Lower leg skin (tissue), 4 donors: Measurements from ENCODE around the gene DGKQ. TPM values are rescaled to one million over a fixed set of nuclear protein-coding genes. Genes with fewer than 3 reads are reported as not detected.
"Not testable (repeated sequence)": the region's sequence is repeated elsewhere in the genome, so short reads cannot be mapped to it uniquely, and the experiment has no call there.

Experiments used
- DNase-seq, 2 donors: peaks; one replicate each; pipeline ENCODE4 v3.0.0-alpha.2; 2019; ENCODE audit warnings: low spot score in 2 of 2
- H3K4me3 ChIP-seq: fragments of 200-600 bp; sonication (generic); 2 replicates; pipeline ENCODE4 v1.5.1; 2017; ENCODE audit warnings: mild to moderate bottlenecking, low read depth; ENCODE audit not compliant: poor library complexity, severe bottlenecking
- POLR2A ChIP-seq, 2 donors: fragments of 450-650 bp; IDR thresholded peaks; one replicate each; pipeline ENCODE4 v1.6.1; 2016 to 2017; ENCODE audit warnings: antibody characterized with exemption in 2 of 2, mild to moderate bottlenecking in 1 of 2, moderate library complexity in 1 of 2
- WGBS, 2 donors: methylation state at CpG; one replicate each; pipeline ENCODE4 v1.1.5; 2018; 5-methylcytosine and 5-hydroxymethylcytosine counted together
- intact Hi-C: fragments of 100-400 bp; cut with DNase I; formaldehyde crosslinking; loops from one replicate; pipeline ENCODE4 v1.15.0; 2023; ENCODE audit warnings: low total_unique reads
- total RNA-seq, 4 donors: library from RNA; depleted of rRNA; stranded (reverse); fragments of >200 nt; gene quantifications; one replicate each; pipeline ENCODE4 v1.1.0, GENCODE V29; 2016
- TF ChIP-seq, protein P1 (sequence below), 3 donors: fragments of 450-650 bp; IDR thresholded peaks; one replicate each; pipeline ENCODE4 v1.5.1; 2016; ENCODE audit warnings: antibody characterized with exemption in 3 of 3, mild to moderate bottlenecking in 3 of 3, moderate library complexity in 2 of 3

The DGKQ gene
- total RNA-seq, 4 donors from 2014 or later: 18.4 to 30.7 (median 22.4) TPM

DNA sequence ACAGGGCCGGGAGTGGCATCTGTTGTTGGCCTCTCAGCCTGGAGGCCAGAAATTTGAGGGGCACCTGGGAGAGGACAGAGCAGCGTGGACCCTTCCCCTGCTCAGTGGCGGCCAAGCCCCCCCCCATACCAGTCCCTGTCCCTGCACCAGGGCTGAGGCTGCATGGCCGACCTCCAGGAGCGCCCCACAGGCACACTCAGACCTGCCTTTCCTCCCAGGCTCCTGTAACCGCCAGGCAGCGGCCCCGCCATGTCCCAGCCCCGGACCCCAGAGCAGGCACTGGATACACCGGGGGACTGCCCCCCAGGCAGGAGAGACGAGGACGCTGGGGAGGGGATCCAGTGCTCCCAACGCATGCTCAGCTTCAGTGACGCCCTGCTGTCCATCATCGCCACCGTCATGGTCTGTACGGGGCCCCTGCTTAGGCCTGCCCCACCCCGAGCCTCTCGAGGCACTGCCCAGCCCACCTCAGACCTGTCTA is 25.8 kb downstream of the DGKQ start:
- TF ChIP-seq POLR2A (IDR thresholded peaks at IDR 0.05): no peak
- TF ChIP-seq, protein P1, sequence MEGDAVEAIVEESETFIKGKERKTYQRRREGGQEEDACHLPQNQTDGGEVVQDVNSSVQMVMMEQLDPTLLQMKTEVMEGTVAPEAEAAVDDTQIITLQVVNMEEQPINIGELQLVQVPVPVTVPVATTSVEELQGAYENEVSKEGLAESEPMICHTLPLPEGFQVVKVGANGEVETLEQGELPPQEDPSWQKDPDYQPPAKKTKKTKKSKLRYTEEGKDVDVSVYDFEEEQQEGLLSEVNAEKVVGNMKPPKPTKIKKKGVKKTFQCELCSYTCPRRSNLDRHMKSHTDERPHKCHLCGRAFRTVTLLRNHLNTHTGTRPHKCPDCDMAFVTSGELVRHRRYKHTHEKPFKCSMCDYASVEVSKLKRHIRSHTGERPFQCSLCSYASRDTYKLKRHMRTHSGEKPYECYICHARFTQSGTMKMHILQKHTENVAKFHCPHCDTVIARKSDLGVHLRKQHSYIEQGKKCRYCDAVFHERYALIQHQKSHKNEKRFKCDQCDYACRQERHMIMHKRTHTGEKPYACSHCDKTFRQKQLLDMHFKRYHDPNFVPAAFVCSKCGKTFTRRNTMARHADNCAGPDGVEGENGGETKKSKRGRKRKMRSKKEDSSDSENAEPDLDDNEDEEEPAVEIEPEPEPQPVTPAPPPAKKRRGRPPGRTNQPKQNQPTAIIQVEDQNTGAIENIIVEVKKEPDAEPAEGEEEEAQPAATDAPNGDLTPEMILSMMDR (IDR thresholded peaks at IDR 0.05): no peak
- no peak overlapping the region for H3K4me3 ChIP-seq
- intact Hi-C loops: no loop called here
- WGBS, 2 donors: 92 to 95% methylated on average over 13 to 18 of the region's 19 CpGs
- DNase-seq: peak in 1 of 2 donors; percentile 80

DNA sequence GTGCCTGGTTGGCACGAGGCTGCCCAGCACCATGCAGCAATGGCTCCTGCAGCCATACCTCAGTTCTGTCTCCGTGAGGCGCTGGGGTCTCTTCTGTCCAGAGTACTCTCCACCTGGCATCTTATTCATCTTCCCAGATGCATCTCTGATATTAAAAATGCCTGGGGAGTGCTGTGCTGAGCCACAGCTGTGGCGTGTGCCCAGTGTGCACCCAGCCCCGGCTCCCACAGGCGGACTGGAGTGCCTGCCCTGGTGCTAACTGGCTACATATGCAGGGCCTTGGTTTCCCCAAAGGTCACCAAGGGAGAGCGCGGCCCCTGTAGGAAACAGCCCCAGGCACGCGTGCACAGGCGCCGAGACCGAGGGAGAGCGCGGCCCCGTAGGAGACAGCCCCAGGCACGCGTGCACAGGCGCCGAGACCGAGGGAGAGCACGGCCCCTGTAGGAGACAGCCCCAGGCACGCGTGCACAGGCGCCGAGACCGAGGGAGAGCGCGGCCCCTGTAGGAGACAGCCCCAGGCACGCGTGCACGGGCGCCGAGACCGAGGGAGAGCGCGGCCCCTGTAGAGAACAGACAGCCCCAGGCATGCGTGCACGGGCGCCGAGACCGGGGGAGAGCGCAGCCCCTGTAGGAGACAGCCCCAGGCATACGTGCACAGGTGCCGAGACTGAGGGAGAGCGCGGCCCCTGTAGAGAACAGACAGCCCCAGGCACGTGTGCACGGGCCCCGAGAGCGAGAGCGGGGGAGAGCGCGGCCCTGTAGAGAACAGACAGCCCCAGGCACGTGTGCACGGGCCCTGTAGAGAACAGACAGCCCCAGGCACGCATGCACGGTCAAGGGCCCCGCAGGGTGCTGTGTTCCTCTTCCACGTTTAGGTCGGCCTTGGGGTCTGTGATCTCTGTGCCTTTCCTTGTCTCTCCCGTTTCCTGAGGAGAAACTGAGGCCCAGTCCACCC is 26.6 kb downstream of the DGKQ start:
- 66 to 71% methylated on average over 47 to 62 of the region's 62 CpGs for WGBS, 2 donors
- TF ChIP-seq, protein P1 (IDR thresholded peaks at IDR 0.05): no peak
- TF ChIP-seq POLR2A (IDR thresholded peaks at IDR 0.05): no peak
- H3K4me3 ChIP-seq: no peak overlapping the region
- intact Hi-C loops: no loop called here
- peak in 1 of 2 donors; percentile 53 for DNase-seq

DNA sequence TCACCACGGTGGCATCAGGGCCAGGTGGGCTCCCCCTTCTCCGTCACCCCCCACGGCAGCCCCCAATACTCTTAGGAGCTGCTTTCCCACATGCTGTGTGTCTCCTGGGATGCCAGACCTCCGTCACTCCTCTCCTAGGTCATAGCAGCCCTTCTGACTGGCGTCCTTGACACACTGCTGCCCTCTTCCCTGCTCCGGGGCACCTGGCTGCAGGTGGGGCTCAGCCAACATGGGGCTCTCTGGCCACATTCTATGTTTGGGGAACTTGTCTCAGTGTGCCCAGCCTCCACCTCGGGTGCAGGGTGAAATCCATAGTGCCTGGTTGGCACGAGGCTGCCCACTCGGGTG is 27.3 kb downstream of the DGKQ start:
- WGBS, 2 donors: 81 to 84% methylated on average over 7 to 9 of the region's 9 CpGs
- TF ChIP-seq, protein P1 (IDR thresholded peaks at IDR 0.05): no peak
- TF ChIP-seq POLR2A (IDR thresholded peaks at IDR 0.05): no peak
- intact Hi-C loops: no loop called here
- H3K4me3 ChIP-seq: no peak overlapping the region
- peak in 1 of 2 donors; percentile 77 for DNase-seq

DNA sequence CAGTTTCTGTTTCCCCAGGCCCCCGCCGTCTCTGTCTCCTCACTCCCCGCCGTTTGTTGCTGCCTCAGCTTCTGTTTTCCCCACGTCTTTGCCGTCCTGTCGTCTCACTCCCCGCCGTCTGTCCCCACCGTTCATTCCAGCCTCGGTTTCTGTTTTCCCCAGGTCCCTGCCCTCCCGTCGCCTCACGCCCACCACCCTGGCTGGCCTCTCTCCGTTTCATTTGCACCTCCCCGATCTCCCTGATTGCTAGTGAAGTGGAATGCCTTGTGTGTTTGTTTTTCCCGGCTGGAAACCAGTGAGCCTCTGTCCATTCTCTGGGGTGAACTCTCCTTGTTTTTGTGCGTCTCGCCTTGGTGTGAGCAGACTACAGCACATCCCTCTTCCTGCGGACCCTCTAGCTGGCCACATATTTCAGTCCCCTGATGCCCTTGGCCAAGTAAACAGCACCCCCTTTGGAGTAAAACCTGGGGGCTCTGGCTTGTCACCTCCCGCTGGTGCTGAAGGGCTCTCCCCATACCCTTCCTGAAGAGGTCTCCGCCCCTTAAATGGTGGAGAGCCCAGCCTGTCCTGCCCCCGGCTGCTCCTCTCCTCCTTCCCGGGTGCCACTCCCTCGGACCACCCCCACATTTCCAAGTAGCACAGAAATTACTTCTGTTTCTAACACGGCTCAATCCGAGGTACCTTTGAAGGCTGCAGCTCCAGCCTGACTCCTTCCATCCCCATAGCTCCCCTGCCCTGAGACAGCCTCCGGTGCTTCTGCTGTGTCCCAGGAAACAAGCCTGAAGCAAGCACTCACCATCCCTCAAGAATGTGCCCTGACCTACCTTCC is 27.9 kb downstream of the DGKQ start:
- no peak overlapping the region for H3K4me3 ChIP-seq
- WGBS, 2 donors: 75 to 76% methylated on average over 28 of the region's 28 CpGs
- TF ChIP-seq, protein P1 (IDR thresholded peaks at IDR 0.05): no peak
- TF ChIP-seq POLR2A (IDR thresholded peaks at IDR 0.05): no peak
- intact Hi-C loops: no loop called here
- peak in 1 of 2 donors; percentile 70 for DNase-seq

DNA sequence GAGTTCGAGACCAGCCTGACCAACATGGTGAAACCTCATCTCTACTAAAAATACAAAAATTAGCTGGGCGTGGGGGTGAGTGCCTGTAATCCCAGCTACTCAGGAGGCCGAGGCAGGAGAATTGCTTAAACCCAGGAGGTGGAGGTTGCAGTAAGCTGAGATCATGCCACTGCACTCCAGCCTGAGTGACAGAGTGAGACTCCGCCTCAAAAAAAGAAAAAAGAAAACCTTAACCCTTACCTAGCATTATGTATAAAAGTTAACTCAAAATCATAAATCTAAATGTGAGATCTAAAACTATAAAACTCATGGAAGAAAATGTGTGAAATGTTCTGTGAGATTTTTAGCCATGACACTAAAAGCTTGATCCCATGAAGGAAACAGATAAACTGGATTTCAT is 33.9 kb downstream of the DGKQ start:
- 81 to 89% methylated on average over 4 of the region's 4 CpGs for WGBS, 2 donors
- intact Hi-C loops, H3K4me3 ChIP-seq, DNase-seq: not testable (repeated sequence)

DNA sequence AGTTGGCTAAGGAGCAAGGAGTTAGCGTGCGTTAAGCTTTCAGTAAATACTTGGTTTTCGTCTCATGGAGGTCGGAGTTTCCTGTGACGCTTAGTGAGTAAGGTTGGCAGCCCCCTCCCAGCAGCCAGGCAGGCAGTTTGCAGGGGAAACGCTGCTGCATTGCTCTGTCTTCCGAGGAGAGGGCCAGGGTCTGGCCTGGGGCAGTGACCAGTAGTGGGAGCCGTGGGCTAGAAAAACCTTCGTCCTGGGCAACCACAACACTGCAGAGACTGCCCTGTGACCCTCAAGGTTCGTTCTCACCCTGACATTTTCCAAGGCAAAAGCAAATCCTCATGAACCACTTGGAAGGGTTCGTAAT is 40.7 kb downstream of the DGKQ start:
- 3 to 6% methylated on average over 10 to 11 of the region's 11 CpGs for WGBS, 2 donors
- TF ChIP-seq, protein P1 (IDR thresholded peaks at IDR 0.05): no peak
- TF ChIP-seq POLR2A (IDR thresholded peaks at IDR 0.05): no peak
- no peak for DNase-seq
- peak overlapping the region; percentile 99 for H3K4me3 ChIP-seq
- intact Hi-C loops: no loop called here
